OCI-LY1 (cell line): ENCODE measurements around the gene EXOC3L1.

ENCODE experiments used
- EZH2 ChIP-seq: fragments of 200-600 bp; sonication (generic), shearing (Covaris generic); IDR thresholded peaks from 2 replicates; pipeline ENCODE4 v1.8.0; 2017; ENCODE audit warnings: borderline replicate concordance, mixed run types, mild to moderate bottlenecking, antibody characterized with exemption, low read length, moderate library complexity, mixed read lengths
- TF ChIP-seq, protein P1 (sequence below): fragments of 200-600 bp; sonication (generic), shearing (Covaris generic); IDR thresholded peaks from 2 replicates; pipeline ENCODE4 v1.5.1; 2017; ENCODE audit warnings: mild to moderate bottlenecking, antibody characterized with exemption, low read length, moderate library complexity, mixed read lengths

GRCh38 chr16:67238806-67239470 is 49.0 kb upstream of the EXOC3L1 start:
- TF ChIP-seq, protein P1, sequence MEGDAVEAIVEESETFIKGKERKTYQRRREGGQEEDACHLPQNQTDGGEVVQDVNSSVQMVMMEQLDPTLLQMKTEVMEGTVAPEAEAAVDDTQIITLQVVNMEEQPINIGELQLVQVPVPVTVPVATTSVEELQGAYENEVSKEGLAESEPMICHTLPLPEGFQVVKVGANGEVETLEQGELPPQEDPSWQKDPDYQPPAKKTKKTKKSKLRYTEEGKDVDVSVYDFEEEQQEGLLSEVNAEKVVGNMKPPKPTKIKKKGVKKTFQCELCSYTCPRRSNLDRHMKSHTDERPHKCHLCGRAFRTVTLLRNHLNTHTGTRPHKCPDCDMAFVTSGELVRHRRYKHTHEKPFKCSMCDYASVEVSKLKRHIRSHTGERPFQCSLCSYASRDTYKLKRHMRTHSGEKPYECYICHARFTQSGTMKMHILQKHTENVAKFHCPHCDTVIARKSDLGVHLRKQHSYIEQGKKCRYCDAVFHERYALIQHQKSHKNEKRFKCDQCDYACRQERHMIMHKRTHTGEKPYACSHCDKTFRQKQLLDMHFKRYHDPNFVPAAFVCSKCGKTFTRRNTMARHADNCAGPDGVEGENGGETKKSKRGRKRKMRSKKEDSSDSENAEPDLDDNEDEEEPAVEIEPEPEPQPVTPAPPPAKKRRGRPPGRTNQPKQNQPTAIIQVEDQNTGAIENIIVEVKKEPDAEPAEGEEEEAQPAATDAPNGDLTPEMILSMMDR = no peak
- TF ChIP-seq EZH2 = no peak
